GM23338 (cell line): ENCODE measurements around the gene KLK10.

Source experiments
- CREB1 ChIP-seq: fragments of 250-450 bp; sonication (Bioruptor Pico); IDR thresholded peaks from 2 replicates; pipeline ENCODE4 v1.5.0; 2020; ENCODE audit warnings: low read depth, mild to moderate bottlenecking, moderate library complexity
- ETS1 ChIP-seq: IDR thresholded peaks from 2 replicates; pipeline ENCODE4 v1.6.1; 2016; ENCODE audit warnings: antibody characterized with exemption
- EZH2 ChIP-seq: fragments of 200-600 bp; sonication (generic); IDR thresholded peaks from one replicate; pipeline ENCODE4 v1.8.0; 2017; ENCODE audit warnings: antibody characterized with exemption, mild to moderate bottlenecking, low read depth; ENCODE audit not compliant: unreplicated experiment
- EZH2phosphoT487 ChIP-seq: fragments of 200-600 bp; sonication (generic); IDR thresholded peaks from one replicate; pipeline ENCODE4 v1.8.1; 2018; ENCODE audit warnings: antibody characterized with exemption; ENCODE audit not compliant: unreplicated experiment
- JUNB ChIP-seq: IDR thresholded peaks from one replicate; pipeline ENCODE4 v1.6.1; 2016; ENCODE audit warnings: antibody characterized with exemption; ENCODE audit not compliant: unreplicated experiment
- NANOG ChIP-seq: IDR thresholded peaks from 2 replicates; pipeline ENCODE4 v1.6.1; 2016; ENCODE audit warnings: antibody characterized with exemption, borderline replicate concordance
- POLR2AphosphoS5 ChIP-seq: IDR thresholded peaks from 2 replicates; pipeline ENCODE4 v1.6.1; 2016; ENCODE audit warnings: antibody characterized with exemption, low read depth
- STAT1 ChIP-seq: IDR thresholded peaks from one replicate; pipeline ENCODE4 v1.6.1; 2016; ENCODE audit warnings: antibody characterized with exemption; ENCODE audit not compliant: unreplicated experiment
- ZNF114 ChIP-seq: fragments of 250-450 bp; sonication (Bioruptor Pico); IDR thresholded peaks from 2 replicates; pipeline ENCODE4 v1.5.0; 2020; ENCODE audit warnings: mild to moderate bottlenecking, moderate library complexity
- ZNF331 ChIP-seq: fragments of 250-450 bp; sonication (Bioruptor Pico); IDR thresholded peaks from 2 replicates; pipeline ENCODE4 v1.5.0; 2020; ENCODE audit warnings: low read depth, mild to moderate bottlenecking, moderate library complexity
- TF ChIP-seq, protein P1 (sequence below), 2 experiments: fragments of 200-600 bp in 1 of 2; sonication (generic) in 1 of 2; conservative IDR thresholded peaks; 2 replicates each; pipeline versions ENCODE4 v1.5.1 to v1.6.1; 2016 to 2017; ENCODE audit warnings: antibody characterized with exemption in 2 of 2, low read depth in 2 of 2, mild to moderate bottlenecking in 2 of 2, moderate library complexity in 1 of 2
- TF ChIP-seq, protein P2 (sequence below): IDR thresholded peaks from one replicate; pipeline ENCODE4 v1.6.1; 2018; ENCODE audit warnings: antibody characterized with exemption; ENCODE audit not compliant: unreplicated experiment
- TF ChIP-seq, protein P3 (sequence below): fragments of 250-450 bp; sonication (Bioruptor Pico); IDR thresholded peaks from 2 replicates; pipeline ENCODE4 v1.5.0; 2020; ENCODE audit warnings: mild to moderate bottlenecking, moderate library complexity

- no peak for TF ChIP-seq ETS1
- TF ChIP-seq, protein P1, sequence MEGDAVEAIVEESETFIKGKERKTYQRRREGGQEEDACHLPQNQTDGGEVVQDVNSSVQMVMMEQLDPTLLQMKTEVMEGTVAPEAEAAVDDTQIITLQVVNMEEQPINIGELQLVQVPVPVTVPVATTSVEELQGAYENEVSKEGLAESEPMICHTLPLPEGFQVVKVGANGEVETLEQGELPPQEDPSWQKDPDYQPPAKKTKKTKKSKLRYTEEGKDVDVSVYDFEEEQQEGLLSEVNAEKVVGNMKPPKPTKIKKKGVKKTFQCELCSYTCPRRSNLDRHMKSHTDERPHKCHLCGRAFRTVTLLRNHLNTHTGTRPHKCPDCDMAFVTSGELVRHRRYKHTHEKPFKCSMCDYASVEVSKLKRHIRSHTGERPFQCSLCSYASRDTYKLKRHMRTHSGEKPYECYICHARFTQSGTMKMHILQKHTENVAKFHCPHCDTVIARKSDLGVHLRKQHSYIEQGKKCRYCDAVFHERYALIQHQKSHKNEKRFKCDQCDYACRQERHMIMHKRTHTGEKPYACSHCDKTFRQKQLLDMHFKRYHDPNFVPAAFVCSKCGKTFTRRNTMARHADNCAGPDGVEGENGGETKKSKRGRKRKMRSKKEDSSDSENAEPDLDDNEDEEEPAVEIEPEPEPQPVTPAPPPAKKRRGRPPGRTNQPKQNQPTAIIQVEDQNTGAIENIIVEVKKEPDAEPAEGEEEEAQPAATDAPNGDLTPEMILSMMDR (conservative IDR thresholded peaks at IDR 0.05; ENCODE audit: low read depth in 2 of 2), result no peak
- TF ChIP-seq, protein P2, sequence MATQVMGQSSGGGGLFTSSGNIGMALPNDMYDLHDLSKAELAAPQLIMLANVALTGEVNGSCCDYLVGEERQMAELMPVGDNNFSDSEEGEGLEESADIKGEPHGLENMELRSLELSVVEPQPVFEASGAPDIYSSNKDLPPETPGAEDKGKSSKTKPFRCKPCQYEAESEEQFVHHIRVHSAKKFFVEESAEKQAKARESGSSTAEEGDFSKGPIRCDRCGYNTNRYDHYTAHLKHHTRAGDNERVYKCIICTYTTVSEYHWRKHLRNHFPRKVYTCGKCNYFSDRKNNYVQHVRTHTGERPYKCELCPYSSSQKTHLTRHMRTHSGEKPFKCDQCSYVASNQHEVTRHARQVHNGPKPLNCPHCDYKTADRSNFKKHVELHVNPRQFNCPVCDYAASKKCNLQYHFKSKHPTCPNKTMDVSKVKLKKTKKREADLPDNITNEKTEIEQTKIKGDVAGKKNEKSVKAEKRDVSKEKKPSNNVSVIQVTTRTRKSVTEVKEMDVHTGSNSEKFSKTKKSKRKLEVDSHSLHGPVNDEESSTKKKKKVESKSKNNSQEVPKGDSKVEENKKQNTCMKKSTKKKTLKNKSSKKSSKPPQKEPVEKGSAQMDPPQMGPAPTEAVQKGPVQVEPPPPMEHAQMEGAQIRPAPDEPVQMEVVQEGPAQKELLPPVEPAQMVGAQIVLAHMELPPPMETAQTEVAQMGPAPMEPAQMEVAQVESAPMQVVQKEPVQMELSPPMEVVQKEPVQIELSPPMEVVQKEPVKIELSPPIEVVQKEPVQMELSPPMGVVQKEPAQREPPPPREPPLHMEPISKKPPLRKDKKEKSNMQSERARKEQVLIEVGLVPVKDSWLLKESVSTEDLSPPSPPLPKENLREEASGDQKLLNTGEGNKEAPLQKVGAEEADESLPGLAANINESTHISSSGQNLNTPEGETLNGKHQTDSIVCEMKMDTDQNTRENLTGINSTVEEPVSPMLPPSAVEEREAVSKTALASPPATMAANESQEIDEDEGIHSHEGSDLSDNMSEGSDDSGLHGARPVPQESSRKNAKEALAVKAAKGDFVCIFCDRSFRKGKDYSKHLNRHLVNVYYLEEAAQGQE, result no peak
- TF ChIP-seq EZH2phosphoT487, result no peak
- TF ChIP-seq EZH2, result no peak
- no peak for TF ChIP-seq CREB1 (CRISPR knock-in tag)
- no peak for TF ChIP-seq POLR2AphosphoS5
- no peak for TF ChIP-seq JUNB
- TF ChIP-seq STAT1, result no peak
- TF ChIP-seq NANOG, result no peak
- no peak for TF ChIP-seq ZNF114 (CRISPR knock-in tag)
- TF ChIP-seq ZNF331 (CRISPR knock-in tag), result no peak
- TF ChIP-seq, protein P3, sequence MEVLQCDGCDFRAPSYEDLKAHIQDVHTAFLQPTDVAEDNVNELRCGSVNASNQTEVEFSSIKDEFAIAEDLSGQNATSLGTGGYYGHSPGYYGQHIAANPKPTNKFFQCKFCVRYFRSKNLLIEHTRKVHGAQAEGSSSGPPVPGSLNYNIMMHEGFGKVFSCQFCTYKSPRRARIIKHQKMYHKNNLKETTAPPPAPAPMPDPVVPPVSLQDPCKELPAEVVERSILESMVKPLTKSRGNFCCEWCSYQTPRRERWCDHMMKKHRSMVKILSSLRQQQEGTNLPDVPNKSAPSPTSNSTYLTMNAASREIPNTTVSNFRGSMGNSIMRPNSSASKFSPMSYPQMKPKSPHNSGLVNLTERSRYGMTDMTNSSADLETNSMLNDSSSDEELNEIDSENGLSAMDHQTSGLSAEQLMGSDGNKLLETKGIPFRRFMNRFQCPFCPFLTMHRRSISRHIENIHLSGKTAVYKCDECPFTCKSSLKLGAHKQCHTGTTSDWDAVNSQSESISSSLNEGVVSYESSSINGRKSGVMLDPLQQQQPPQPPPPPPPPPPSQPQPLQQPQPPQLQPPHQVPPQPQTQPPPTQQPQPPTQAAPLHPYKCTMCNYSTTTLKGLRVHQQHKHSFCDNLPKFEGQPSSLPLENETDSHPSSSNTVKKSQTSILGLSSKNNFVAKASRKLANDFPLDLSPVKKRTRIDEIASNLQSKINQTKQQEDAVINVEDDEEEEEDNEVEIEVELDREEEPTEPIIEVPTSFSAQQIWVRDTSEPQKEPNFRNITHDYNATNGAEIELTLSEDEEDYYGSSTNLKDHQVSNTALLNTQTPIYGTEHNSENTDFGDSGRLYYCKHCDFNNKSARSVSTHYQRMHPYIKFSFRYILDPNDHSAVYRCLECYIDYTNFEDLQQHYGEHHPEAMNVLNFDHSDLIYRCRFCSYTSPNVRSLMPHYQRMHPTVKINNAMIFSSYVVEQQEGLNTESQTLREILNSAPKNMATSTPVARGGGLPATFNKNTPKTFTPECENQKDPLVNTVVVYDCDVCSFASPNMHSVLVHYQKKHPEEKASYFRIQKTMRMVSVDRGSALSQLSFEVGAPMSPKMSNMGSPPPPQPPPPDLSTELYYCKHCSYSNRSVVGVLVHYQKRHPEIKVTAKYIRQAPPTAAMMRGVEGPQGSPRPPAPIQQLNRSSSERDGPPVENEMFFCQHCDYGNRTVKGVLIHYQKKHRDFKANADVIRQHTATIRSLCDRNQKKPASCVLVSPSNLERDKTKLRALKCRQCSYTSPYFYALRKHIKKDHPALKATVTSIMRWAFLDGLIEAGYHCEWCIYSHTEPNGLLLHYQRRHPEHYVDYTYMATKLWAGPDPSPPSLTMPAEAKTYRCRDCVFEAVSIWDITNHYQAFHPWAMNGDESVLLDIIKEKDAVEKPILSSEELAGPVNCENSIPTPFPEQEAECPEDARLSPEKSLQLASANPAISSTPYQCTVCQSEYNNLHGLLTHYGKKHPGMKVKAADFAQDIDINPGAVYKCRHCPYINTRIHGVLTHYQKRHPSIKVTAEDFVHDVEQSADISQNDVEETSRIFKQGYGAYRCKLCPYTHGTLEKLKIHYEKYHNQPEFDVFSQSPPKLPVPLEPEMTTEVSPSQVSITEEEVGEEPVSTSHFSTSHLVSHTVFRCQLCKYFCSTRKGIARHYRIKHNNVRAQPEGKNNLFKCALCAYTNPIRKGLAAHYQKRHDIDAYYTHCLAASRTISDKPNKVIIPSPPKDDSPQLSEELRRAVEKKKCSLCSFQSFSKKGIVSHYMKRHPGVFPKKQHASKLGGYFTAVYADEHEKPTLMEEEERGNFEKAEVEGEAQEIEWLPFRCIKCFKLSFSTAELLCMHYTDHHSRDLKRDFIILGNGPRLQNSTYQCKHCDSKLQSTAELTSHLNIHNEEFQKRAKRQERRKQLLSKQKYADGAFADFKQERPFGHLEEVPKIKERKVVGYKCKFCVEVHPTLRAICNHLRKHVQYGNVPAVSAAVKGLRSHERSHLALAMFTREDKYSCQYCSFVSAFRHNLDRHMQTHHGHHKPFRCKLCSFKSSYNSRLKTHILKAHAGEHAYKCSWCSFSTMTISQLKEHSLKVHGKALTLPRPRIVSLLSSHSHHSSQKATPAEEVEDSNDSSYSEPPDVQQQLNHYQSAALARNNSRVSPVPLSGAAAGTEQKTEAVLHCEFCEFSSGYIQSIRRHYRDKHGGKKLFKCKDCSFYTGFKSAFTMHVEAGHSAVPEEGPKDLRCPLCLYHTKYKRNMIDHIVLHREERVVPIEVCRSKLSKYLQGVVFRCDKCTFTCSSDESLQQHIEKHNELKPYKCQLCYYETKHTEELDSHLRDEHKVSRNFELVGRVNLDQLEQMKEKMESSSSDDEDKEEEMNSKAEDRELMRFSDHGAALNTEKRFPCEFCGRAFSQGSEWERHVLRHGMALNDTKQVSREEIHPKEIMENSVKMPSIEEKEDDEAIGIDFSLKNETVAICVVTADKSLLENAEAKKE (CRISPR knock-in tag), result no peak
Observed at GRCh38 chr19:51025809-51026553, 6.5 kb upstream of the KLK10 start.
